HCT116 (cell line): ENCODE measurements around the gene ZMYM2. TPM values are rescaled to one million over a fixed set of nuclear protein-coding genes. Genes with fewer than 3 reads are reported as not detected.

Source experiments
- ATAC-seq: fragments of 200-7000 bp; cut with Tn5 transposase; 2 replicates; pipeline ENCODE4 v1.9.1; 2020; ENCODE audit warnings: mild to moderate bottlenecking, moderate library complexity
- BruUV-seq: library from RNA; stranded (reverse); fragments of 400-500 nt; replicated peaks from 2 replicates; lab custom pipeline; 2021; lab: Mats Ljungman, UMichigan
- CTCF ChIA-PET: fragments of 300-600 bp; sonication (Branson Sonifier 250); formaldehyde crosslinking; loops from one replicate; lab custom pipeline; 2021; ENCODE audit warnings: antibody characterized with exemption; lab: Charles Lee
- POLR2A ChIA-PET: fragments of 300-600, 350-600 bp; sonication (Branson Sonifier 250); formaldehyde crosslinking; loops from one replicate; lab custom pipeline; 2021; ENCODE audit warnings: antibody characterized with exemption; lab: Charles Lee
- RAD21 ChIA-PET, 2 experiments: fragments of 300-600 bp; sonication (Branson Sonifier 250); formaldehyde crosslinking; loops; one replicate each; lab custom pipeline; 2023; ENCODE audit warnings: low total read pairs in 2 of 2; ENCODE audit not compliant: uncharacterized antibody in 2 of 2, unreplicated experiment in 2 of 2, low non-redundant PET in 1 of 2; lab: Charles Lee
- DNase-seq: peaks from one replicate; pipeline ENCODE4 v3.0.0-alpha.2; 2010; ENCODE audit warnings: low read depth, low spot score
- H2AFZ ChIP-seq: fragments of 200-600 bp; shearing (Covaris generic), sonication (generic); 2 replicates; pipeline ENCODE4 v1.6.1; 2017; ENCODE audit warnings: low read depth, mixed run types, mixed read lengths, antibody characterized with exemption, low read length; ENCODE audit not compliant: poor library complexity, severe bottlenecking
- H3K27ac ChIP-seq: 2 replicates; pipeline ENCODE4 v1.5.1; 2012; ENCODE audit warnings: low read depth, low read length
- H3K27me3 ChIP-seq: fragments of 200-600 bp; sonication (generic); 2 replicates; pipeline ENCODE4 v1.6.1; 2016; ENCODE audit warnings: mixed run types, low read length, mixed read lengths; ENCODE audit not compliant: insufficient read depth
- H3K36me3 ChIP-seq, 2 experiments: fragments of 200-500 bp in 1 of 2; fragments of 200-600 bp in 1 of 2; sonication (Bioruptor generic) in 1 of 2; sonication (generic) in 1 of 2; 2 replicates each; pipeline versions ENCODE4 v1.5.1 to v1.6.1; 2014 to 2016; ENCODE audit warnings: low read length in 2 of 2, inconsistent platforms in 1 of 2, mixed read lengths in 1 of 2, mixed run types in 1 of 2; ENCODE audit not compliant: insufficient read depth in 2 of 2, control insufficient read depth in 1 of 2
- H3K4me1 ChIP-seq, 2 experiments: fragments of 200-600 bp in 1 of 2; sonication (generic) in 1 of 2; 2 replicates each; pipeline versions ENCODE4 v1.5.1 to v1.6.1; 2012 to 2017; ENCODE audit warnings: low read length in 2 of 2, inconsistent platforms in 1 of 2, mild to moderate bottlenecking in 1 of 2, mixed read lengths in 1 of 2, mixed run types in 1 of 2, moderate library complexity in 1 of 2; ENCODE audit not compliant: insufficient read depth in 2 of 2, control insufficient read depth in 1 of 2
- H3K4me2 ChIP-seq: fragments of 200-600 bp; sonication (generic); 2 replicates; pipeline ENCODE4 v1.6.1; 2017; ENCODE audit warnings: mixed run types, low read length, mixed read lengths
- H3K4me3 ChIP-seq, 2 experiments: fragments of 200-600 bp in 1 of 2; sonication (generic) in 1 of 2; replicated peaks in 1 of 2; 2 replicates each; pipeline ENCODE4 v1.5.1; 2011 to 2016; ENCODE audit warnings: low read length in 2 of 2, control low read depth in 1 of 2, low read depth in 1 of 2, mild to moderate bottlenecking in 1 of 2, mixed read lengths in 1 of 2, mixed run types in 1 of 2
- H3K79me2 ChIP-seq: fragments of 200-600 bp; sonication (generic); 2 replicates; pipeline ENCODE4 v1.6.1; 2017; ENCODE audit warnings: mild to moderate bottlenecking, mixed run types, low read length, moderate library complexity, mixed read lengths; ENCODE audit not compliant: insufficient read depth
- H3K9ac ChIP-seq: fragments of 200-600 bp; sonication (generic); 2 replicates; pipeline ENCODE4 v1.6.1; 2016; ENCODE audit warnings: low read length, mixed read lengths
- H3K9me2 ChIP-seq: fragments of 200-600 bp; sonication (generic), shearing (Covaris generic); 2 replicates; pipeline ENCODE4 v1.6.1; 2017; ENCODE audit warnings: mixed run types, mild to moderate bottlenecking, moderate library complexity; ENCODE audit not compliant: insufficient read depth
- H3K9me3 ChIP-seq, 2 experiments: fragments of 200-500 bp in 1 of 2; fragments of 200-600 bp in 1 of 2; sonication (Bioruptor generic) in 1 of 2; sonication (generic) in 1 of 2; 2 replicates each; pipeline ENCODE4 v1.6.1; 2014 to 2017; ENCODE audit warnings: low read length in 2 of 2, mixed read lengths in 2 of 2, inconsistent platforms in 1 of 2, low read depth in 1 of 2, mild to moderate bottlenecking in 1 of 2, mixed run types in 1 of 2, moderate library complexity in 1 of 2; ENCODE audit not compliant: control insufficient read depth in 1 of 2, insufficient read depth in 1 of 2
- H4K20me1 ChIP-seq: fragments of 200-600 bp; sonication (generic), shearing (Covaris generic); 2 replicates; pipeline ENCODE4 v1.6.1; 2017; ENCODE audit warnings: mixed run types, mild to moderate bottlenecking, moderate library complexity; ENCODE audit not compliant: insufficient read depth
- CBX3 ChIP-seq: IDR thresholded peaks from 2 replicates; pipeline ENCODE4 v1.6.1; 2012; ENCODE audit warnings: low read depth
- CEBPB ChIP-seq: IDR thresholded peaks from 2 replicates; pipeline ENCODE4 v1.6.1; 2012; ENCODE audit warnings: low read depth
- ELF1 ChIP-seq: IDR thresholded peaks from 2 replicates; pipeline ENCODE4 v1.6.1; 2012; ENCODE audit warnings: low read depth, borderline replicate concordance
- EZH2 ChIP-seq: fragments of 200-600 bp; sonication (generic); IDR thresholded peaks from 2 replicates; pipeline ENCODE4 v1.6.1; 2017; ENCODE audit warnings: antibody characterized with exemption, mixed run types
- POLR2AphosphoS5 ChIP-seq: IDR thresholded peaks from 2 replicates; pipeline ENCODE4 v1.6.1; 2011; ENCODE audit warnings: mild to moderate bottlenecking, low read depth, low read length, moderate library complexity
- RAD21 ChIP-seq: IDR thresholded peaks from 2 replicates; pipeline ENCODE4 v1.6.1; 2012; ENCODE audit warnings: low read depth, mild to moderate bottlenecking
- SP1 ChIP-seq: IDR thresholded peaks from 2 replicates; pipeline ENCODE4 v1.6.1; 2012; ENCODE audit warnings: low read depth
- SRF ChIP-seq: IDR thresholded peaks from 2 replicates; pipeline ENCODE4 v1.6.1; 2012; ENCODE audit warnings: low read depth
- ZFX ChIP-seq: fragments of 450-650 bp; IDR thresholded peaks from 2 replicates; pipeline ENCODE4 v1.6.1; 2017
- intact Hi-C: fragments of 100-400 bp; cut with micrococcal nuclease; formaldehyde crosslinking; loops from 2 replicates; pipeline ENCODE4 v1.10.0; 2022
- total RNA-seq: library from RNA; stranded (reverse); gene quantifications from one replicate; pipeline ENCODE4 v1.2.1, GENCODE V29; 2021; ENCODE audit not compliant: unreplicated experiment
- TF ChIP-seq, protein P1 (sequence below): IDR thresholded peaks from 2 replicates; pipeline ENCODE4 v1.6.1; 2012
- TF ChIP-seq, protein P2 (sequence below), 3 experiments: fragments of 200-600 bp in 1 of 3; sonication (generic) in 1 of 3; IDR thresholded peaks in 2 of 3; conservative IDR thresholded peaks in 1 of 3; 2 replicates each; pipeline ENCODE4 v1.5.1; 2012 to 2017; ENCODE audit warnings: low read depth in 2 of 3, low read length in 2 of 3, antibody characterized with exemption in 1 of 3, borderline replicate concordance in 1 of 3, control low read depth in 1 of 3, mild to moderate bottlenecking in 1 of 3, mixed read lengths in 1 of 3, mixed run types in 1 of 3, moderate library complexity in 1 of 3; ENCODE audit not compliant: insufficient read depth in 1 of 3
- TF ChIP-seq, protein P3 (sequence below): IDR thresholded peaks from 2 replicates; pipeline ENCODE4 v1.6.1; 2012

ZMYM2 gene
- total RNA-seq, 1 experiment from 2014 or later: 53.0 TPM

DNA sequence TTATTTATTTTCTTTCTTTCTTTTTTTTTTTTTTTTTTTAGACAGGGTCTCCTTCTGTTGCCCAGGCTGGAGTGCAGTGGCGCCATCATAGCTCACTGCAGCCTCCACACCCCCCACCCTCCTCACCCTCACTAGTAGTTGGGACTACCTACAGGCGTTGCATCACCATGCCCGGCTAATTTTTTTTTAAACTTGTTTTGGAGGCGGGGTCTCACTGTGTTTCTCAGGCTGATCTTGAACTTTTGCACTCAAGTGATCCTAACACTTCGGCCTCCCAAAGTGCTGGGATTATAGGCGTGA is 168.7 kb downstream of the ZMYM2 start:
- Histone ChIP-seq H3K9me2 (no peaks in the 10 kb centered on the region), H3K4me2 (peak overlapping the region; percentile 85), H3K4me1 (peaks cover 11 to 45% of the 10 kb centered on the region in 2 experiments), H3K4me3 (peak overlapping the region; percentile 48 to 57), H2AFZ (peak overlapping the region; percentile 40), H3K27ac (peak overlapping the region; percentile 91), H3K79me2 (no peaks in the 10 kb centered on the region), H3K27me3 (no peaks in the 10 kb centered on the region), H3K9ac (peak overlapping the region; percentile 69), H3K9me3 (no peaks in the 10 kb centered on the region), H3K36me3 (no peaks in the 10 kb centered on the region), H4K20me1 (no peaks in the 10 kb centered on the region)
- intact Hi-C loops: loop anchor here (2.0 kb wide), 1 partner anchor 34 kb away; the partner anchor contains the start of gene GJA3
- CTCF ChIA-PET: interaction anchor here (1.0 to 3.0 kb wide), 6 partner anchors 8 to 35 kb away, joined by 3 to 16 read pairs (median 4); partner anchors contain the start of gene GJA3
- DNase-seq (no peak), ATAC-seq (peak; percentile 45)
- RAD21 ChIA-PET: interaction anchor here in 1 of 2 experiments (1.6 kb wide), 1 partner anchor 34 kb away, joined by 5 read pairs; the partner anchor contains the start of gene GJA3
- TSS peak; percentile 33 for BruUV-seq
- TF ChIP-seq, protein P1, sequence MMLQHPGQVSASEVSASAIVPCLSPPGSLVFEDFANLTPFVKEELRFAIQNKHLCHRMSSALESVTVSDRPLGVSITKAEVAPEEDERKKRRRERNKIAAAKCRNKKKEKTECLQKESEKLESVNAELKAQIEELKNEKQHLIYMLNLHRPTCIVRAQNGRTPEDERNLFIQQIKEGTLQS: peak; percentile 42; the same call in 1 of the 2 replicates
- no peak for TF ChIP-seq CBX3
- no peak for TF ChIP-seq EZH2
- peak; percentile 53 for TF ChIP-seq CEBPB
- POLR2A ChIA-PET: interaction anchor here (1.0 to 2.2 kb wide), 4 partner anchors 8 to 34 kb away, joined by 3 to 13 read pairs (median 4); no protein-coding TSS in a partner anchor

DNA sequence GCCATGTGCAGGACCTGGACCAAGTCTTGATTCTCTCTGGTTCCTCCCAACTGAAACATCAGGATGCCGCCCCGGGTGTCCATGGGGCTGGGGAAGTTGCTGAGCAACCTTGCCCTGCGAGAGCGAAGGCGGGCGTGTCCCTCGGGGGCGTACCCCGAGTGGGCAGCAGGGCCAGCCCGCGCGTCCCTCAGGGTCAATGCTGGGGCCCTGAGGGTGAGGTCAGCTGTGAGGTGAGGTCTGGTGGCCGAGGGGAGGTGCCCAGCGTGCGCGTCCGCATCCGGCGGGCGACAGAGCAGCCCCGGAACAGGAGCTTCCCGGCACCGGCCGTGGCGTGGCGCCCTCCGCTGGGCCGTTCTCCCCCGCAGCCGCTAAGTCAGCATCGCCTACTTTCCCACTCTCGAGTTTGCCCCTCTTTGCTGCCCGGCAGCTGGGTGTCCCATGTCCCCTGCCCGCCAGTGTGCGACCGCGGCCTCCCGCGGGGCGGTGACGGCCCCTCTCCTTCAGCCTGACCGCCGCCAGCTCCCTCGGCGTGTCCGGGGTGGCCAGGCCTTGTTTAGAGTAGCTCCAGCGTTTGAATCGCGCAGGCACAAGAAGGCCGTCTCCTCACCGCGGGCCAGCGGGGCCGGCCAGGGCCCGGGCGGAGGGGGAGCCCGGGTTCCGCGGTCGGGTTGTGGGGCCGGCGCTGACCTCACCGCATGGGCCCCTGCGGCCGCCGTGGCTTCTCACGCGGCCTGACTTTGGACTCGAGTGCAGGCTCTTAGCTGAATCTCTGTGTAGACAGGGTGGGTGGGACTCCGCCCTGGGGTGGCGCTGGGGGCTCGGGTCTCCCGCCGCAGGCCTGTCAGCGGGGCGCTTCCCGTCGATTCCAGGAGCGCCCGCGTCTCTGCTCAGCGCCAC is 169.3 kb downstream of the ZMYM2 start:
- Histone ChIP-seq H3K4me1 (peaks cover 11 to 45% of the 10 kb centered on the region in 2 experiments), H3K4me3 (peak overlapping the region; percentile 48 to 57), H3K79me2 (no peaks in the 10 kb centered on the region)
- DNase-seq: no peak
- POLR2A ChIA-PET: interaction anchor here (1.0 to 2.2 kb wide), 4 partner anchors 9 to 34 kb away, joined by 3 to 13 read pairs (median 4); no protein-coding TSS in a partner anchor
- TF ChIP-seq, protein P1: 0 out of 2 replicates have a peak, but pooled peaks have one; percentile 2
- TF ChIP-seq ZFX (peak; percentile 86), SP1 (no peak), POLR2AphosphoS5 (peak; percentile 56), RAD21 (peak; percentile 37; the same call in 1 of the 2 replicates), ELF1 (no peak), EZH2 (no peak), SRF (no peak)
- TF ChIP-seq, protein P2, sequence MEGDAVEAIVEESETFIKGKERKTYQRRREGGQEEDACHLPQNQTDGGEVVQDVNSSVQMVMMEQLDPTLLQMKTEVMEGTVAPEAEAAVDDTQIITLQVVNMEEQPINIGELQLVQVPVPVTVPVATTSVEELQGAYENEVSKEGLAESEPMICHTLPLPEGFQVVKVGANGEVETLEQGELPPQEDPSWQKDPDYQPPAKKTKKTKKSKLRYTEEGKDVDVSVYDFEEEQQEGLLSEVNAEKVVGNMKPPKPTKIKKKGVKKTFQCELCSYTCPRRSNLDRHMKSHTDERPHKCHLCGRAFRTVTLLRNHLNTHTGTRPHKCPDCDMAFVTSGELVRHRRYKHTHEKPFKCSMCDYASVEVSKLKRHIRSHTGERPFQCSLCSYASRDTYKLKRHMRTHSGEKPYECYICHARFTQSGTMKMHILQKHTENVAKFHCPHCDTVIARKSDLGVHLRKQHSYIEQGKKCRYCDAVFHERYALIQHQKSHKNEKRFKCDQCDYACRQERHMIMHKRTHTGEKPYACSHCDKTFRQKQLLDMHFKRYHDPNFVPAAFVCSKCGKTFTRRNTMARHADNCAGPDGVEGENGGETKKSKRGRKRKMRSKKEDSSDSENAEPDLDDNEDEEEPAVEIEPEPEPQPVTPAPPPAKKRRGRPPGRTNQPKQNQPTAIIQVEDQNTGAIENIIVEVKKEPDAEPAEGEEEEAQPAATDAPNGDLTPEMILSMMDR (IDR thresholded peaks at IDR 0.05 in 2 of 3, conservative IDR thresholded peaks at IDR 0.05 in 1 of 3; ENCODE audit: borderline replicate concordance in 1 of 3, insufficient read depth in 1 of 3, low read depth in 2 of 3, low read length in 2 of 3): peak in 2 of 3 experiments; percentile 44 to 61; a peak in 4 of 6 replicates
- TF ChIP-seq, protein P3, sequence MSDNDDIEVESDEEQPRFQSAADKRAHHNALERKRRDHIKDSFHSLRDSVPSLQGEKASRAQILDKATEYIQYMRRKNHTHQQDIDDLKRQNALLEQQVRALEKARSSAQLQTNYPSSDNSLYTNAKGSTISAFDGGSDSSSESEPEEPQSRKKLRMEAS: peak; percentile 57
- TF ChIP-seq, all 23 proteins: peak for 6
- peak overlapping the region; percentile 85 for H3K4me2 ChIP-seq
- no TSS peak for BruUV-seq
- H3K9me2 ChIP-seq: no peaks in the 10 kb centered on the region
- intact Hi-C loops: loop anchor here (2.0 kb wide), 1 partner anchor 33 kb away; the partner anchor contains the start of gene GJA3
- no peaks in the 10 kb centered on the region for H3K36me3 ChIP-seq
- no peaks in the 10 kb centered on the region for H4K20me1 ChIP-seq
- no peaks in the 10 kb centered on the region for H3K9me3 ChIP-seq
- ChIA-PET RAD21 (interaction anchor here in 1 of 2 experiments (1.6 kb wide), 1 partner anchor 33 kb away, joined by 5 read pairs; the partner anchor contains the start of gene GJA3), CTCF (interaction anchor here (1.0 to 3.0 kb wide), 6 partner anchors 9 to 34 kb away, joined by 3 to 16 read pairs (median 4); partner anchors contain the start of gene GJA3)
- H3K9ac ChIP-seq: peak overlapping the region; percentile 69
- H3K27ac ChIP-seq: peak overlapping the region; percentile 91
- no peaks in the 10 kb centered on the region for H3K27me3 ChIP-seq
- H2AFZ ChIP-seq: peak overlapping the region; percentile 85
- ATAC-seq: peak; percentile 85
